H1 (cell line): ENCODE data around the gene NR2F6. TPM values are rescaled to one million over a fixed set of nuclear protein-coding genes. Genes with fewer than 3 reads are reported as not detected.

Experiments
- CEBPB ChIP-seq: IDR thresholded peaks from 2 replicates; pipeline ENCODE4 v1.6.1; 2012; ENCODE audit warnings: low read depth, low read length
- PHF8 ChIP-seq: fragments of 200-600 bp; sonication (generic); conservative IDR thresholded peaks from 2 replicates; pipeline ENCODE4 v1.7.1; 2012; ENCODE audit warnings: low read depth, mild to moderate bottlenecking, inconsistent platforms, low read length, moderate library complexity
- SAP30 ChIP-seq: fragments of 300-600 bp; sonication (generic); IDR thresholded peaks from 2 replicates; pipeline ENCODE4 v1.7.1; 2012; ENCODE audit warnings: low read length, moderate library complexity, mild to moderate bottlenecking, inconsistent platforms; ENCODE audit not compliant: insufficient read depth, insufficient replicate concordance
- polyA plus RNA-seq, 7 experiments: library from polyadenylated mRNA; depleted of rRNA in 3 of 7; stranded (reverse) in 5 of 7; unstranded in 2 of 7; fragments of >200 nt in 5 of 7; fragments of 200-250 nt in 2 of 7; gene quantifications; 1 replicate in 5 of 7; 2 replicates in 1 of 7; 4 replicates in 1 of 7; pipeline versions ENCODE4 v1.2.1 to v1.2.3, GENCODE V29; 2011 to 2013; ENCODE audit warnings: missing spikeins in 2 of 7, mixed read lengths in 2 of 7
- total RNA-seq: library from RNA; stranded (reverse); fragmentation: NEBNext Ultra II Directional; extraction: Animal tissue kit (Norgen Biotek cat#: 25700); gene quantifications from 2 replicates; pipeline ENCODE4 v1.2.1, GENCODE V29; 2021

NR2F6 gene
- total and polyA plus RNA-seq, 2 of the 8 experiments (the other 6 are each of a cell fraction or from before 2014, with no cell fraction given): 99.7 to 114 TPM

GRCh38 chr19:17236811-17237543 is 8.7 kb downstream of the NR2F6 start (continued):
- TF ChIP-seq PHF8 (no peak), SAP30 (no peak), CEBPB (no peak)
